ENCODE measurements around the gene ATF3.

ATF3 gene

DNA sequence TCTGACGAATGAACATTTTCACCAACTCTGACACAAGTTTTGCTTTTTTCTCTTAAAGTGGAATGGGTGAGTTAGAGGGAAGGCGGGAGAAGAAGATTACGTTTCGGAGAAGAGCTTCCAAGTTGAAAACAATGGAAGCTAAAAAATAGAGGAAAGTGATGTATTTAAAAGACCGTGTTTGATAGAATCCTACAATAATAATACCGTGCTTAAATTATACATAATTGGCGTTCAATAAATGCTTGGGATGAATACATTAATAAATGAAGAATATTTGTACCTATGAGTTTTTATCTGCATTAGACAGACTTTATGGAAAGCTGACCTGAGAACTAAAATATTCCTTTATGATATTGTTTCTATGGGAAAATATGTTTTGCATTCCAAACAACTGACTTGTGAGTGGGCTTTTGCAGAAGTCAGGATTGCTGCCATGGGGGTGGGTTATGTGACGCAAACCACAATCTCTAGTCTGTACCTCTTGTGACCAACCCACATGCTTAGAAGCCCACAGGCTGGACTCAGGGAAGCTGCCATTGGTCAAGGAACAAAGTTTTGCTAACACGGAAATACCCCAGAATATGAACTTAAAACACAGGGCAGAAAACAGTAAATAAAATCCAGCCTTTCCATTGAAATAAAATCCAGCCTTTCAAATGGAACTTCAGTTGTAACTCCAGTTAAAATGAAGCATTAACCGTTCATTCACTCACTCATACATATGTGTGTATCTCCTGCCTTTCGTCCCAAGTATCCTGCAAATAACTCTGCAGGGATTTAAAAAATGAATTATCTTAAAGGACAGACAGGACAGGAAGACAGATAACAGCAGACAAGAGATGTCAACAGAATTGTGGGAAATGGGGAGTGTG, 21.3 kb upstream of the ATF3 start:
- DNase-seq, result no peak

DNA sequence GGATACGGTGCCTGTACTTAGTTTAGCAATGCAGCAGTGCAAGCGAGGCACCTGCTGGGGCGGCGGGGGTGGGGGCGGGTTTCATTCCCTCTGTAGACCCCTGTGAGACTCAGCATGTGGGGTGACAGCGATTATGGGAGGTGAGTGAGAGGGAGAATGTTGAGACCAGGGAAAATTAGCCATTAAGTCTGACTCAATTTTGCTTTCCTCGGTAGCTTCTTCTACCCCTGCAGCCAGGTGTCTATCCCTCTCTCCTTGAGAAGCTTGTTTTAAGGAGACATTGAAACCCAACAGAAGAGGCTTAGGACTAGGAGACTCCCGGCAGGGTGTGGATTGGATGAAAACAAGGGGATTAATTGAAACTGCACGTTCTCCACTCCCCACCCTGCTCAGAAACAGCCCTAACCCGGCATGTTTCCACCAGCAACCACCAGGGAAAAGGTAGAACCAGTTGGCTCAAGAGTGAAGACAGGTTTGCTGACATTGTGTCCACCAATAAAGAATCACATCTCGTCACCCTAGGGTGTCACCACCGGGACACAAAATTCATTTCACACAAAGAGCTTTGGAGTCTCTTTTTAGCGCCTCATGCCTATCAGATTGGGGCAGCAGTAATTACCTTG, 20.6 kb upstream of the ATF3 start:
- DNase-seq, result no peak

DNA sequence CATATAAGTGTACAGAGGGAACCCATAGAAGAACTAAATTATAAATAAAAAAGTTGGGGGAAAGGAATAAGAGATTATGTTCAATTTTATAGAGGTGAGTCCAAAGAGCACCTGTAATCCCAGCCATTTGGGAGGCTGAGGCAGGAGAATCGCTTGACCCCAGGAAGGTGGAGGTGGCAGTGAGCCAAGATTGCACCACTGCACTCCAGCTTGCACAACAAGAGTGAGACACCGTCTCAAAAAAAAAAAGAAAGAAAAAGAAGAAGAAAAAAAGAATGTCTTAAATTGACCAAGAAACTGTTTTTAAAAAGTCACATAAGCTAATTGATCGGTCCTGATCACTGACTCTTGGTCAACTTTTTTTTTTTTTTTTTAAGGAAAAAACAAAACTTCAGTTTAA, 19.1 kb upstream of the ATF3 start:
- no peak for DNase-seq

DNA sequence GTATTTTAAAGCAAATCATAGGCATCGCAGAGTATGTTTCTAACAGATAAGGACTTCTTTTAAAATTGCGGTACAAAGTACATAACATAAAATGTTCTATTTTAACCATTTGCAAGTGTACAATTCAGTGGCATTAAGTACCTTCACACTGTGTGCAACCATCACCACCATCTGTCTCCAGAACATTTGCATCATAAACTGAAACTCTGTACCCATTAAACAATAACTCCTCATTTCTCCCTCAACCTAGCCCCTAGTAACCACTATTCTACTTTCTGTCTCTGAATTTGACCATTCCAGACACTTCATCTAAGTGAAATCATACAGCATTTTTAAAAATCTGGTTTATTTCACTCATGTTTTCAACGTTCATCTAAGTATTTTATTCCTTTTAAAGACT, 16.6 kb upstream of the ATF3 start:
- DNase-seq, result no peak

DNA sequence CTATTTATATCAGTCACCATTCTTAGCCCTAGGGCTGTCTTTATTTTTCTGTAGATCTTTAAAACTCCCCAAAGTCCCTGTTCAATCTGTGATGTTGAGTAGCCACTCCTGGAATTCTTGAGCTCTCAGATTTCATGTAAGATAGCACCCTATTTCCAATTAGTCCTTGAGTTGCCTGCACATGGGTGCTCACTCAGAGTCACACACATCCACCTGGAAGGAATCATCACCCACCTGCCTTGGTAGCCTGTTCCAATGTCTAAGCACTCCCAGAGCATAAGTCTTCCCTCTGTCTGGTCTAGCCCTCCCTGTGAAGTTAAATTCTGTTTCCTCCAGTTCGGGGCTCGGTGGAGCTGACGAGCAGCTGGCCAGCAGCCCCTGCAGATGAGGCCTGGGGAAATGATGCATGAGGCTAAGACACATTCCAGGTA, 14.7 kb upstream of the ATF3 start:
- DNase-seq, result no peak

DNA sequence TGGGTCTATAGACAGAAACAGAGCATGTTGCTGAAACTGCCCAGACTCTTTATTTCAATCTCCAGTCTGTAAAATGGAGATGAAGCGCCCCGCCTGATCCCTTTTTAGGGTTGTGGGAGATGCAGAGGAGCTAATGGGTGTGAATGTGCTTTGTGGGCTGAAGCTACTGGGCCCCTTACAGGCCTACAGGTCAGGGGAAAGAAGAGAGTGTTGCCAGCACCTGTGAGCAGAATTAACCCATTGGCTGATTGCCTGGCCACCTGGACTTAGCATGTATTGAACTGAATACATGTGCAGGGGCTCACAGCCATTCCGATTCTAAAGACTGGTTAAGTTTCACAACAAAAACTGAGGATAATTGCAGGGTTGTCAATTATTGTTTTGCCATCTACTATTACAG, 13.9 kb upstream of the ATF3 start:
- no peak for DNase-seq

DNA sequence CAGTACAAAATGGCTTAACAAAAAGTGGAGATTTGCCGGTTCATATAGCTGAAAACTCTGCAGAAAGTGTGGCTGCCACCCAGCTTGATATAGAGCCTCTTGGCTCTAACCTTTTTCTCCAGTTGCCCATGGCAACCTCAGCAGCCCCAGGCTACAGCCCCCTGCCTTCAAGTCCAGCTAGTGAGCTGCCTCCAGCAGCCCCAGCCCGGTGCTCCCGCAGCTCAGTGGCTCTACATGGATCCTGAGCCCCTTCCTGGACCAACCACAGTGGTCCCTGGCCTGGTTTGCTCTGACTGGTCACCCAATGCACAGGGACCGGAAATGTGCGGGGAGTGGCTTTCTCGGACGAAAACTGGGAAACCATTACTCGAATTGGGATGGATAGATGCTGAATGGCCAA, 13.3 kb upstream of the ATF3 start:
- DNase-seq, result no peak

DNA sequence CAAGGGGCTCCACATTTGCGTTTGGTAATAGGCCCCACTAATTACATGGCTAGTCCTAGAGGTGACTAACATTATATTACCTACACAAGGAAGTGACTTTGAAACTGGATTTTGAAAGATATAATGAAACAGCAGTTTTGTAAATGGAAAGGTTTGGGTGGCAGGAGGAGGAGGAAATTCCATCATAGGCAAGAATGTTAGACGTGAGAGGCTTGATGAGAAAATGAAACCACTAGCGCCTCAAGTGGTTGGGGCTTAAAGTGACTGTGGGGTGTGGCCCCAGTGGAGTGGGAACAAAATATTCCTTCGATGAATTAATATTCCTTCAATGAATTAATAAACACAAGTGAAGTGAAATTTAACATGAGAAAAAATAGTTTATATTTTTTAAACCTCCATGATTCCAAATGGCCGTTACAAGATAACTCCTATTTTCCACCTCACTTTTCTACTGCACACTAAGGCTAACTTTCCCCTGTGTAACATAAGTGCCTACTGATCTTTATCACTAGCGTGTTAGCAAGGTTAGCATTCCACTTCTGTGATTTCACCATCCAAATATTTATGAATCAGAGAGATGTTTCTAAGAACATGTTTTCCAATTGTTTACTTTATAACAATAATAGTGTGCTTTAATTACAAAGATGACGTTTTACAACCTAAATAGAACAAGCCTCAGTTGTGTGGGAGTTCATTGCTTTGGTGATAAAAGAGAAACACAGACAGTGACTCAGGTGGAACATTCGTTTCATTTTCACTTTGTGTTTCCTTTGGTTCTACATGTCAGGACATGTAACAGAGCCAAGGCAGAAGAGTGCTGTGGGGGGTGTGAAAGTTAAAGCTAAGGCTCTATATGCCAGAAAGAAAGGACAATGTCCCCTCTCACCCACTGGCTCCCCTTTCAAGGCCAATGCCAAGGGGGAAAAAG, 12.5 kb upstream of the ATF3 start:
- DNase-seq, result peak; percentile 53

DNA sequence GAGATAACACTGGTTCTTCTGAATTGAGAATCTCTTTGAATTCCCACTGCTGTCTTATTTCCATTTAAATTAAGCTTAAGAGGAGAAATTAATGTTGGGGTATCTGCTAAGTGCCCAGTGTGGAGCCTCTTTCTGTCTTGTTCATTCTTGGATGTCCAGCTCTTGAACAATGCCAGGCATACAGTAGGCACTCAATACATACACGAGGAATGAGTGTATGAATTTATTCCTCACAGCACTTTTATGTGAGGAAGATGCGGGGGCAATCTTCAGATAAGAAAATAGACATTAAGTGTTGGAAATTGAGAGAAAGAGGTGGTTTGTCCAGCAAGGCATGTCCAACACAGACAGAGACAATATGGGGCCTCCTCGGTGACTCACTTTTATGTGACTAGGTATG, 11.8 kb upstream of the ATF3 start:
- no peak for DNase-seq

DNA sequence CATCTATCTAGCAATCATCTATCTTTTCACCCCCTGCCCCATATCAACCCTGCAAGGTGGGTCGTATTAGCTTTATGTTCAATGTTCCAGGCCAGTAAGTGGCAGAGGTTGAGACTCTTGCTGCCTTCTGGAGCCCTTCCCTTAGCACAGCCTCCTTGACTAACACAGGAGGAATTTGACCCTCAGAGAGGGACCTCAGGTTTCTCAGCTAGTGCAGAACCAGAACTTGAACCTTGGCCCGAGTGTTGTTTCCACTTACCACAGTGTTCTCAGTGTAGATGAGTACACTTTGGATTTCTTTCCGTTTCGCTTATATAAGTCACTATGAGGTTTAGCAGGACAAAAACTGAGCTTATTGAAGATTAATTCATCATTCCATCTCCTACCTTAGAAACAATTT, 11.1 kb upstream of the ATF3 start:
- DNase-seq, result no peak

DNA sequence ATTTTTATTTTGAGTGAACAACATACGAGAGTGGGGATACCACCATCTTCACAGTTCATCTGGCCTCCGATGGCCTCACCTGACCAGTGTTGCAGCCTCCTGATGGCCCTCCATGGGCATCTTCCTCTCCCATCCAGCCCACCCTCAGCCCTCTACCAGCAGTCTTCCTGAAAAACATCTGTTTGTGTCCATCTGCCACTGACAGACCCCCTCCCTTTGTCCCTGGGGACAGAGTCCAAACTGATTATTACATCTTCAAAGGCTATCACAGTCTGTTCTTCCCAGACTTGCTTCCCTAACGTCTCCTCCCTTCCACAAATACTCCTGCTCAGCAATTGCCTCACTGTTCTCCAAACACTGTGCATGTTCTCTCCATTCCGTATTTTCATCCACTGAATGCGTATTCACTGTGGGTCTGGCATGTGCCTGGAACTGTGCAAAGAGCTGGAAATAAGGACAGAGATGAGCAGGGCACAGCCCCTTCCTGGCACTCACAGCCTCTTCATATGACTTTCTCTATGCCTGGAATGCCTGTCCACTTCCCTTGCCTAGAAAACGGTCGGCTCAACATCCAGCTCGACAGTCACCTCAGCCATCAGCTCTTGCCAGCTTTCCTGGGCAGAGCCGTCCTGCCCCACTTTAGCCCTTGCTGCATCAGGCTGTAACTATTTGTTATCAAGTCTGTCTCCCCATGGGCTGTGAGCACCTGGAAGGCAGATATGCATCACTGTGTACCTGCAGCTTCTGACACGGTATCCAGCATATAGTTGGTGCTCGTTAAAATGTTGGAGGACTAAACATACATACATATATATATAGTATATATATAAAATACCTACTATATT, 8.3 kb upstream of the ATF3 start:
- DNase-seq, result no peak

DNA sequence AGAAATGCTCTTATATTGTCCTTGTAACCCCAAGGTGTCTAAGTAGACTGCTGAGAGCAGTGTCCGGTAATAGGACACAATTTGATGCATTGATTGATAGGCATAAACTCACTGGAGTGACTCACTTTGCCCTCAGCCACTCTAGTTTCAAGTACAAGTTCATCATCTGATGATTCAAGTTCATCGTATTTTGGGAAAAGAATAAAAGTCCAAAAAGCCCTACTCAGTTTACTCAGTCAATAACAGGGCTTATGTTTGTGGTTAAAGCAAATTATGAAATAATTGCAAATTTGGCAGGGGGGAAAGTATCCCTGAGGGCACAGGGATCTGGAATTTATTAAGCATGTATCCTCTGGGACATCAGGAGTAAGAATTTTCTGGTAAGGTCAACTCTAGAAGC, 7.6 kb upstream of the ATF3 start:
- no peak for DNase-seq

DNA sequence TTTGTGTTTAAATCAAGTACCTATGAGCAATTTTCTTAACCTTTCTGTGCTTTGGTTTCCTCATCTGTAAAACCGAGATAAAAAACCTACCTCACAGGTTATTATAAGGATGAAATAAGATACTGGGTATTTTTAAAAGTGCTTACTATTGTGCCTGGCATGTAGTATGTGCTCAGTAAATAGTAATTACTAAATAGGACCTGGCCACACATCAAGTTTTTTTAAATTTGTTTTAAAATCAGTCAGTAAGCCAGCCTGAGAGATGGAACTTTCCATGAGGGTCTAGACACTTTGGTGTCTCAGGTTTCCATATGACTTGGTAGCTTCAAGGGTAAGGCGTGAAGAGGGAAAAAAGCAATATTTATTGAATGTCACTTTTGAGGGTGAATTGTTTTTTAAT, 7.0 kb upstream of the ATF3 start:
- no peak for DNase-seq

DNA sequence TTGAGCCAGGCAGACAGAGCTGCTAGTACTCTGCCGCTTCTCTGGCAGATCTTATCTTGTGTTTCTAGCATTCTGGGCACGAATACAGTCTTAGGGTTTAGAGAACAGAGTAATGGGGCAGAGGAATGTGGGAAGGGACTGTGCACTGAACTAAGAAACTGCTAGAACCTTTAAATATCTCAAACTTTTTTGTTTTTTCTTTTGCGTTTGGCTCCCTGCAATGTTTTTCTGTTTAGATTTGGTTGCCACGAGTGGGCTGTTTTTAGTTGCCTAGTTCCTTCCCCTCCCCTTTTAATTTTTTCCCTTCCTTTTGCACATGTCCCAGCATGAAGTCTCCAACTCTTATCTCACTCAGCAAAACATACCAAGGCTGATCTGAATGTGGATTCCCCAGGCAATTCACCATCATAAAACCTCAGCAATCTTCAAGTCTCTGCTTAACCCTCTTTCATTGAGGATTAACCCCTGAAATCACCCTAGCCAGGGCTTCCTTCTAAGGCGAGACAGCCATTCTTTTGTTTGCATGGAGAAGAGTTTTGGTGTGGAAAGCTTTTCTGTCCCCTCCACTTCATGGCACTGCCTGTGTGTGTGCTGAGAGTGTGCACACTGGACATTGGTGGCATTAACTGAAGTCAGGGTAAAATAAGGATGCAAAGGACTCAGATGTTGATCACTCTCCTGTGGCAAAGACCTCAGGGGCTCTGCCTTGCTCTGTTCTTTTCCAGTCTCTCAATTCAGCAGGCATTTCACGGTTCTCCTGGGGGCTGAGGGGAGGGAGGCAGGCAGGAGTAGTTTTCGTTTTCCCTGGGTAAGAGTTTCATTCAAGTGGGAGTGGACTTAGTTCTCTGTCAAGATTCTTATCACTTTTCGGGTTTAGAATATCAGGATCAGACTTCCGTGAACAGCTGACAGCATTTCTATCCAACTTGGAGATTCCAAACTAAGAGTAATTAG, 2.8 kb upstream of the ATF3 start:
- DNase-seq, result no peak

DNA sequence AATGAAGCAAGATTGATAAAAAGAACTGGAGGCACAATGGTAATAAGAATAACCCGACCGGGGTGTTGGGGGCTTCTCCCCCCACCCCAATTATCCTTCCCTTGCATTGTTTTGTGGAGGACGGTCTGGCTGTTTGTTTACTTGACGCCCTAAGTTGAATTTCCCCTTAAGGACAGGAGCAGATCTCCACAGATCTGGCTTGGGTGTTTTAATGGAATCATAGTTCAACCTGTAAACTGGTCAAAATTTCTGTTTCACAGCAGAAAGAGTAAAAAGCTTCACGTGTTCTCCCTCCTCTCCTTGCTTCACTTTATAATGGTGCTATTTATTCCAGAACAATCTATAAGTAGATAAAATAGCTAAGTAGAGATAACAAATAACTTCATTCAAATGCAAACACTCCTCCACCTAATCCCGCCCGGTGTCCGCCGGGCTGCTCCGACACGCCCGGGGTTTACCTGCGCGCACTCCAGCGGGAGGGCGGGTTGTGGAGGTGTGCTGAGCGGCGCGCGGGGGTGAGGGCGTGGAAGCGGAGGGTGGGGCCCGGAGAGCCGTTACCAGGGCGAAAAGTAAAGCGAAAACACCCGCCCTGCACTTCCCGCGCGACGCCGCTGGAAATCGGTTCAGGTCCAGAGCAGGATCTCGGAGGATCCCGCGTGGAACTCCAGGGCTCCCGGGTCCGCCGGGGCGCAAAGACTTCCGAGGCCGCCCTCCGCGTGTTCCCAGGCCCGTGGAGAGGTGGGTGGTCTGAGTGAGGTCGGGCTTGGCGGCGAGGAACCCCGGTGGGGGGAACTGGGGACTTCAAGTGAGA, 2.0 kb upstream of the ATF3 start:
- DNase-seq, result peak; percentile 61

DNA sequence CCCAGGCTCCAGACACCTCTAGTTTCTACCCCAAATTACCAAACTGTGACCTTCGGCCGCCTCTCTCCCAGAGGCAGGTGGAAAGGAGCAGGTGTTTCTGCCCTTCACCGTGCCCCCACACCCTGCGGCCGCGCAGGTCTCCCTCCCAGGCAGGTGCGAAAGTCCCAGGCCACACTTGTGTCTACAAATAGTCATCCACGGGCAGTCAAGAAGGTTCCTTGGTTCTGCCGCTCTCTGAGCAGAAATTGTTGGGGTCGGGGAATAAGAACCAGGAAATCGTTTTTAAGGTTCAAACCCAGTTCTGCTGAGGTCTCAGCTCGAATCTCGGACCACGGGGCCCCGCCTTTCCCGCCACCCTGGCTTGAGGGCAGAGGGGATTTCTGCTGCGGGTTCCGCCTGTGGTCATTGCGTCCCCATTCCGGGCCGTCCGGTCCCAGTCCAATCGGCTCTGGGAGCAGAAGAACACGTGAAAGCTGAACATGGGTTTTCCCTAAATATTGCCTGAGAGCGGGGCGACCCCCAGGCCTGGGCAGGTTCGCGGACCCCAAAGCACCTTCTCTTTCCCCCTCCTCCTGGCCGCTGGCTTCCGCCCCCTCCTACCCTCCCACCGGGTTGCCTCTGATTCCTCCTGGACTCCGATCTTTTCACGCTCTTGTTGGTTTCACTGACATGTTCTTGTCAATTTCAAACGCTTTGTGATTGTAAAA, 1.2 kb upstream of the ATF3 start:
- peak; percentile 21 for DNase-seq

DNA sequence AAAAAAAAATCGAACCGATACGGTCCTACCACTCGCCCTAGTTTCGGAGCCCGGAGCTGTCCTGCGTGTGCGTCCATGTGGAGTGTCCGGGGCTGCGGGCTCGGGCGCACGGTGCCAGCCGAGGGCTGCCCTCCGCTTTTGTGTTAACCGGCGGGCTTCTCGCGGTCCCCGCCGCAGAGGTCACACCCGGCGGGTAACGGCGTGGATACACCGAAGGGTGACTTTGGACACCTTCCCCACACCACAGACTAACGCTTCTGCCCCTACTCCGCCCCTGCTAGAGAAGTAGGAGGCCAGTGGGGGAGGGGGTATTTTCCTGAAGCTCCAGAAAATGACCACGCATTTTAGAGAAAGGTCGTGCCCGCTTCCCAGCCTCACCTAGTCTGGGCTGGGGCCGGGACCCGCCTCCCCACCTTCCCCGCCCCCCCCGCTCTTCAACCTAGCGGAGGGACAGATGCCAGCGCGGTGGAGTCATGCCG, 609 bp upstream of the ATF3 start:
- no peak for DNase-seq

DNA sequence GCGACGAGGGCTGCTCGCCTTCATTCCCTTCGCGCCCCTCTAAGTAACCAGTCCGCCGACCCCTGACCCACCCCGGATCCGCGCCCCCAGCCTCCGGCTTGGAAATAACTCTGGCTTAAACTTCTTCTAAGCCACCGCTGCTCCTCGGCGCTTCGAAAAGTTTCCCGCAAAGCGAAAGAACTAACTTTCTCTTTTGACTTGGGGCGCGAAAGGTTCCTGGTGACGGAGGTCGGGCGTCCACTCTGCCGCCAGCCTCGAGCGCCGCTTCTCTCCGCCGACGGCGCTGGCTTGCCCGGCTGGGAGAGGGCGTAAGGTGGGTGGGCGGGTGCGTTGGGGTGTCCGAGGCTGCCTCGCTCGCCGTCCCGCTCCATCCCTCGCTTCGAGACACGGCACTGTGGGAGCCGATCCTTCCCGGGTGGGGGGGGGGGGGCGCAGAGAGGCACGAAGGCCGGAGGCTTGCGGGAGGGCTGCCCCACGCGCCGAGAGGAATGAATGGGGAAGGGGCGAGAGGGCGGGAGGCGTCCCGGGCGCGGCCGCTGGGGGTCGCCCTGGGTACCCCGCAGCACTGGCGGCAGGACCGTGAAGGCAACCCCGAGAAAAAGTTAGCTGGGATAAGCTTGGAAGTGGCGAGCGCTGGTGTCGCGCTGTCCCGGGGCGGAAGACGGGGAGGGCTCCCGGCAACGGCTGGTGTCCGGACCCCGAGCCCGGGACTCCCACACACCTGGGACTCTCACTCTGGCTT, 569 bp downstream of the ATF3 start:
- peak; percentile 57 for DNase-seq
